ENCODE data around the gene ZNF526.

Gene ZNF526

DNA sequence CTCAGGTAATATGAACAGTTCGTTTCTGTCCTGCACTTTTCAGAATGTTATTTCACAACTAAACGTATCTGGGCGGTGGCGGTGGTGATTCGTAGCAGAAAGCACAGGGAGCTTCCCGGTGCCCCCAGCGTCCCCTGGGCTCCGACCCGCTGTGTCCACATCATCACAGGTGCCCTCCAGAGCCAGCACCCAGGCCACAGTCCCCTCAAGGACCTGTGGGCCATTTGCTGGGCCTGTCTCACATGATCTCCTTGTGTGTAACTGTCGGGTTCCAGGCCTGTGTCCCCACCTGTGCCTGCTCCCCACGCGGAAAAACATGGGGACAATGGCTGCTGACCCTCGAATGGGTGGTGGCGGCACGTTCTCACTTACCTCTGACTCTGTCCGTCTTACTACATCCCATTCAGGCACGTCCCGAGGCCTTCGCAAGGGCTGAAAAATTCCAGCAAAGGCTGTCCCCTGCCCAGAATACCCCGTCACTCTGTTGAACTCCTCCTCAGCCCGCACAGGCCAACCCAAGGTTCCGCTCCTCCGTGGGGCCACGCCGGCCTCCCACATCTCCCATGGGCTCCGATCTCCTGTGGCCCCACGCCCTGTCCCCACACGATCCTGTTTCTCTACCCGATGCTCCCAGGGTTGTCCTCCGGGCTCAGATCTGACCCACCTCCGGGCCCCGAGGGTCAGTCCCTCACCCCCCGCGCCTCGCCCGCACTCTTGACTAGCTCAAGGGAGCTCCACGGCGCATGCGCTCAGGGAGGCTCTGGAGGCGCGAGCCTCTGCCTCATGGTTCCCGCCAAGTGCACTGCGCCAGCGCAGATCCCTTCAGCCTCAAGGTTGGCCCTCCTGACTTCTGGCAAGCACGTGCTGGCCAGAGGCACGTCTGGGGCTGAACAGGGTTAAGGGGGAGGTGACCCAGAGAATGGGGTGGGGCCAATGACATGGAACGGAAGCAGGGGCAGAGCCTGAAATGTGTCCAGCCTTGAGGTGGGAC is 23.8 kb upstream of the ZNF526 start:
- no peak for DNase-seq

GRCh38 chr19:42197375-42197817 is 22.7 kb upstream of the ZNF526 start:
- DNase-seq: no peak

- DNase-seq: peak; percentile 86
Measured at GRCh38 chr19:42198676-42199439, 21.3 kb upstream of the ZNF526 start.

DNA sequence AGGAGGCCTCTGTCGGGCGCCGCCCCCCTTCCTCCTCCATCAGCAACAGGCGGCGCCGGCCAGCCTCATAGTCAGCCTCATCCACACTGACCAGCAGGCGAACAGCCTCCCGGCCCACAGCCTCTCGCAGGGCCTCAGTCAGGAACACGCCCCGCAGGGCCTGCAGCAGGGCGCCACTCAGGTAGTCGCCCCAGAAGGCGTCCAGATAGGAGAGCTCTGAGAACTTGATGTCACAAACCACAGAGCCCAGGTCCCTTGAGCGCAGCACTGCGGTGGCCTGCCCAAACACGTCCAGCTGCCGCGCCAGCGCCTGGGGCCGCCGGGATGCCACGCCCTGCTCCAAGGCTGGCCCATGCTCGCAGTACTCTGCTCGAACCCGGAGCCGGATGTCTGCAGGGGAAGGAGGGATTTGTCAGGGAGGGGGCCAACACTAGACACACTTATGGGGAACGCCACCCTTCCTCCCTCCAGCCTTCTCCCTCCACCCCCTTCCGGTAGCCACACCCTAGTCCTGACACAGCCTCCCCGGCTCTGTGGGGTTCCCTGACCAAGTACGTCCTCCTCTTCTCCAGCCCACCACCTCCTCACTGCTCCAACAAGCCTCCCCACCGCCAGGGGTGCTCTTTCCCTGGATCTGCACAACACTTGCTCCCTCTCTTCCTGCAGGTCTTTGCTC is 20.5 kb upstream of the ZNF526 start:
- peak; percentile 71 for DNase-seq

DNA sequence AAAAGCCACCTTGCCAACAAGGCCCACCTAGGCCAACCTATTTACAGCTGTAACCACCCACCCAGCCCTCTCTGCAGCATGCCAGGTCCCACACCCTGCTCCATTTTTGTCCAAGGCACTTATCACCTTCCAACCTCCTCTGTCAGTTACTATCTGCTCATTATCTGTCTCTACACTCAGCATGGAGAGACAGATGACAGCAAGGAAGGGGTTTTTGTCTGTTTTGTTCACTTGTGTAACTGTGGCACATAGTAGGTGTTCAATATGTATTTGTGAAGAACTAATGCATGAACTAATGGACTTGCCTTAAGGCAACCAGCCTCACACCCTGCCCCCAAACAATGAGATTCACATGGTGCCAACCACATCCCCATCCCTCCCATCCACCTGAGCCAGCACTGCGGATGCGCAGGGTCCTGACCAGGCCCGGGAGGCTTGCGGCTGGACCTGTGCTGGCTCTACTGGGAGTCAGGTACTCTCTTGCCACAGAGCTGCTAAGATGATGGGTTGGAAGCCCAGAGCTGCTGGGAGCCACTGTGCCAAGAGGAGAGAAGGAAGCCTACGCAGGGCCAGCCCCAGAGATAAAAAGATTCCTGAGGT is 19.9 kb upstream of the ZNF526 start:
- DNase-seq: no peak

DNA sequence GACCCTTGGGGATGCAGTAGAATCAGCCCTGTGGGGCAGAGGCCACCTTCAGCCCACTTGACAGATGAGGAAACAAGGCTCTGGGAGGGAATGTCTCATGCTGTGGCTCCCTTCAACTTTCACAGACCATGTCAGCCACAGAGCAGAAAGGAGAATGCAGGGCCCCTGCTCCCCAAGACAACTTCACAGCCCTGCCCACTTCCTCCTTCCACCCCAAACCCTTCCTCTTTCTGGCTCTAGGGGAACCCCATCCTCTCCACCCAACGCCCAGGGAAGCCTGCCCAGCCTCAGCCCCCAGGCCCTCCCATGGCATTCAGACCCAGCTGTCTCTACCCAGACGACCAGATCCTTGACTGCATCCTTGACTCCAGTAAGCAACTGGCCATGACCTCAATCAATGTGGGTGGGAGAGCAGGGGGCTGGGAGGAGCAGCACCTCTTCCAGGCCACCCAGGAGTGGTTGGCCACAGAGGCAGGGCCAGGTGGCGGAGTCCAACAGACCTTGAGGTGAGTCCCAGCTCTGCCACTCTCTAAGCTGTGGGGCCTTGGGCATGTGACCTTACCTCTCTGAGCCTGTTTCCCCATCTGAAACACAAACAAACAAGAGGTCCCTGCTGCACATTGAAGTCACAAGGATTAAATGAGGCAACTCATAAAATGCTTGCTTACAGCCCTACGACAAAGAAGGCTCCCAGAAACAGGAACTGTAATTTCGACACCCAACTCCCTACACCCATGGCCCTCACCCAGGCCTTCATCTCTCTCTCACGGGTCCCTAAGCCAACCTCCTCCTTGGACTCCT is 18.4 kb upstream of the ZNF526 start:
- DNase-seq: peak; percentile 76

DNA sequence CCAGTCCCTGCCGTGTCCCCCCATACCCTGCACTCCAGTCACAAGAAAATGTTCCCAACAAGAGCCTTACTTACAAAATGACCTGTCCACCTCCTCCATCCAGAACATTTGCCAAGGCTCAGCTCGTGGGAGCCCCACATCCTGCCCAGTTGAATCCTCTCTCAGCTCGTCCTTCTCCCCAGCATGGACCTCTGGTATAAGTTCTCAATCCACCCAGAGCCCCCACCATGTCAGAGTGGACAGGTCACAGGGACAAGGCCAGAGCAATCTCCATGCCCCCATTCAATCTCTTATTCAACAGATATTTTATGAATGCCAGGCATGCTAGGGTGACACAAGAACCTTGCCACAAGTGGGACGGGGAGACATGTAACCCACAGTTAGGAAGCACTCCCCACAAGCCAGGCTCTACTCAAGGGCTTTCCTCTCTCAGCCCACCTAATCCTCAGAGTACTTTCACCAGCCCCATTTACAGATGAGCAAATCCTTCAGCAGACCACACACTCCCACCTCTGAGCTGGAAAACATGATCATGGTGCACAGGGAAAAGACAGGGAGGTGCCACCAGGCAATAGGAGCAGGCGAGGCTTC is 17.7 kb upstream of the ZNF526 start:
- DNase-seq: no peak

DNA sequence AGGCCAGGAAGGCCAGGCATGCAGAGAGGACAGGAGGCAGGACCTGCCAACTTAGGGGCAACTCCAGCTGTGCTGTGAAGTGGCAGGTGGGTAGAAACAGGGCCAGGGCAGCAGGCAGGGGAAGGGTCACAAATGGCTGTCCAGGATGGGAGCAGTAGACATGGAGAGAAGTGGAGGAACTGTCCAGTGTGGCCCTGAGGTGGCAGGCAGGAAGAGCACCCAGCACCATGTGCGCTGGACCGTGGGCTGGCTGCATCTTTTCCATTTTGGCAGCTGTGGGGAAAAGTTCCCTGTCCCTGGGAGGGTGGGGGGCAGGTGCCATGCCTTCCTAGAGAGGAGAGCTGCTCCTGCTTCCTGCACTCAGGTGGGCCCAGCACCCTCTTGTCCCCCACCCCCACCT is 16.4 kb upstream of the ZNF526 start:
- no peak for DNase-seq

- DNase-seq: no peak
Measured at GRCh38 chr19:42204664-42205063, 15.4 kb upstream of the ZNF526 start.

- DNase-seq: no peak
Measured at GRCh38 chr19:42206871-42207755, 13.0 kb upstream of the ZNF526 start.

GRCh38 chr19:42207767-42208271 is 12.3 kb upstream of the ZNF526 start:
- peak; percentile 39 for DNase-seq

GRCh38 chr19:42208612-42209011 is 11.5 kb upstream of the ZNF526 start:
- no peak for DNase-seq

DNA sequence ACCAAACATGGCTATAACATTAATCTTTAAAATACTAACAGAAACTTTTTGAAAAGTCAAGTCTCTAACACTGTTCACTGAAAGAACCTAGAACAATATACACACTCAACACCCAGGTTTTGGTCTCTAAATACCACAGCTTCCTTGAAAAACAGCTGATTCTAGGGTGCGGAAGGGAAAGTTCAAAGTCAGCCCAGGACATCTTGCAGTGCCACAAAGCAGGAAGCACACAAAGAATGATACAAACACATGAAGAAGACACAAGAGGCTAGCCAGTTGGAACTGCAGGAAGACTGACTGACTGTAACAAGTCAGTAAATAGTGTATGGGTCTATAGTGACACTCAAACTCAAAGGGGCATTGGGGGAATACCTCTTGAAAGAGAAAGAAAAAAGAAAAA is 7.2 kb upstream of the ZNF526 start:
- no peak for DNase-seq

DNA sequence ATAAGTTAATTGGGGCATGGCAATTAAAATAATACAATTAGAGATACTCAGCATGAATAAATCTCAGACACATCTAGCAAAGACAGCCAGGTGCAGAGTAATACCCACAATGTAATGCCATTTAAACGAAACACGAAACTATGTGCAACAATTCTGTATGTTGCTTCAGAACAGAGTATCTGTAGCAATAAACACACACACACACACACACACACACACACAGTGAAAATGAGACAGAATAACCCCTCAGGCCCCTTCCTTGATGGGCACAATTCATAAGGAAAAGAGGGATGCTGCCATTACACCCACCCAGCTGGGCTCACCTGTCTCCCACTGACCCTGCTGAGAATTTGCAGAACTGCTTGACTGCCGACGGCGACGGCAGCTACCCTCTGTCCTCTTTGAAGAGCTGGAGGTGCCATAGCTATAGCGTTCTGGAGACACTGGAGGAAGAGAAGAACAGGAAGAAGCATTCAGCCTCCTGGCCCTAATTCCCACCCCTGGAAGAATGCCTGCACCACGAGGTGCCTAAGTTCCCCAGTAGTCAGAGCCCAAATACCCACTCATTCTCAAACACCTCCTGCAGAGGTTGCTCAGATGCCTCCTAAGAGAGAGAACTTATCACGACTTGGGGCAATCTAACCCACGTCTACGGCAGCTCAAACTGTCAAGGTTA is 5.2 kb upstream of the ZNF526 start:
- no peak for DNase-seq

DNA sequence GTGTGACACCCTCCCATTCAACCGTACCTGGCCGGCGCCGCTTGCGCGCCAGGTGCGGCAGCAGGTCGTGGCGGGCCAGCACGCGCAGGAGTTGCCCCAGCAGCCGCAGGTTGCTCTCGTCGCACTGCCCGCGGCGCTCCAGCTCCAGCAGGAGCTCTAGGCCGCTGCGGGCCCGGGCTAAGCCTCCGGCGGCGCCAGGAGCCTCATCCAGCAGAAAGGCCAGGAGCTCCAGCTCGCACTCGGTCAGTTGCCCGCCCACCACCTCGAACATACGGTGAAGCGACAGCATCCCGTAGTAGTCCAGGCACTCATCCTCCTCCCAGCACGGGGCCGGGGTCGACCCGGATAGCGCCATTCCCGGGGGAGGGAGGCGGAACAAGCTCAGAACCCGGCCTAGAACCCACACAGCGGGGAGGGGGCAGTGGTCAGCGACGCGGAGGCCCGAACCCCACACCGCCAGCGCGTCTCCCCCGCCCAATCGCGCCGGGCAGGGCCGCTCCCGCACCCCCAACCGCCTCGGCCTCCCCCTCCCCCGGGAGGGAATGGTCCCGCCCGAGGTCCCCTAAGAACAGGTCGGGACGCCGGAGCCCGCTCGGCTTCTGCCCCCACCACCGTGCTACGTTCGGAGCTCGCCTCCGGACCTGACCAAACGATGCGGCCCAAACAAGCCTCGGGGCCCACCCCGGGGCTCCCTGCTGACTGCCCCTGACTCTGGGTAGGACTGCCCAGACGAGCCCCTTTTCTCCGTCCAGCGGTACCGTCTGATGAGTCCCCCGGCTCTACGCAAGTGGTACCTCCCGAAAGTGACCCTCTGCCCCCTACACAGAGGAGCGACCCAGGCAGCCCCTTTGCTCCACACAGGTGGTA is 3.2 kb upstream of the ZNF526 start:
- DNase-seq: peak; percentile 35

GRCh38 chr19:42217520-42218437 is 2.3 kb upstream of the ZNF526 start, which contains the start of gene DEDD2:
DEDD2 (minus strand) TSS chr19:42217677; CDS start chr19:42217007, 670 bp downstream.
- peak; percentile 100 for DNase-seq

GRCh38 chr19:42220751-42221097 is 612 bp downstream of the ZNF526 start:
- no peak for DNase-seq
